ENCODE data around the gene PHF2.

Gene PHF2

DNA sequence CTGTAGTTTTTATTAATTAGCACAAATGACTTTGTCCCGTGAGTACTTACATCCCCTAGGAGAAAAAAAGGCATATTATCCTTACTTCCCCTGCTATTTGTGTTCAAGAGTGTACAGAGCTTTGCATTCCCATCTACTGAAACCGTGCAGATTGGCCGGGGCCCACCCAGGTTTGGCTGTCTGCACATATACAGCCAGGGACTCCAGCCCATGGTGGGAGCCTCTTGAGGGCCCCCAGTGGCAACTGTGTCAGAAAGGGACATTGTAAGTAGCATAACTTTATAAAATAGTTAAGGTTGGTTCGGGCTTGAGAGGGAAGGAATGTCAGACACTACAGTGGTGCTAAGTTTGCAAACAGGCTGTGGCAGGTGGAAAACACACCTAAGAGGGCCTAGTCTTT is 24.7 kb downstream of the PHF2 start:
- no peak for DNase-seq (ENCODE audit: low read depth)

DNA sequence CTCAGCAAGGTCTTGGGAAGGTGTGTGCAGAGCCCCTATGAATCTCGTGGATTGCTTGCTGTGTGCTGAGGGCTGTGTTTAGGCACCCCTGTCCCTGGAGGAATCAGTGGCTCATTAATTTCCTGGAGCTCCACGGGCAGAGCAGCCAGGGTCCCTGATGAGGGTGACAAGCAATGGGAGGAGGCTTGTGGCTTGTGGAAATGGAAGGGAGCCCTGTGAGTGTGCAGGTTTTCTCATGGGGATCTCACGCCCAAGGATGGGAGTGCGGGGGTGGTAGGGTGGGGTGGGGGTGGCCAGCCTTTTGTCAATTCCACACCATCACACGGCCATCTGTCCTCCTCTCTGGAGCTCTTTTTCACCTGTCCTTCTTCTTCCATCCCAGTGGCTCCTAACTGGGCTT is 25.3 kb downstream of the PHF2 start:
- DNase-seq (ENCODE audit: low read depth): no peak

DNA sequence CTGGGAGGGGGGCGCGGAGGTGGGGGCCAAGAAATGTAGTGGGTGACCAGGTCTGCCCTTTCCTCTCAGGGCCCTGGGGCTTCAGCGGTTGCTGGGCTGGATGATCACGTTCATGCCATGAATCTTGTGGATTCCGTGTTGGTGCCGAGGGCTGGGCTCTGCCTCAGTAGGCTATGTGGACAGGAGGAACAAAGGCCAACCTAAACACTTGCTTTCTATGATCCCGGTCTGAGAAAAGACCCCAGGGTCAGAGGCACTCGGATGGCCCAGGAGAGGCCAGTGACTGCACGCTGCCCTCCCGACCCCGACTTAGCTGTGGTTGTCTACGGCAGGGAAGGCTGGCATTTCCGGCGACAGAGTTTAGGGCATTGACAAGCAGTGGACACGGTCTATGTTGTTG is 26.6 kb downstream of the PHF2 start:
- no peak for DNase-seq (ENCODE audit: low read depth)

DNA sequence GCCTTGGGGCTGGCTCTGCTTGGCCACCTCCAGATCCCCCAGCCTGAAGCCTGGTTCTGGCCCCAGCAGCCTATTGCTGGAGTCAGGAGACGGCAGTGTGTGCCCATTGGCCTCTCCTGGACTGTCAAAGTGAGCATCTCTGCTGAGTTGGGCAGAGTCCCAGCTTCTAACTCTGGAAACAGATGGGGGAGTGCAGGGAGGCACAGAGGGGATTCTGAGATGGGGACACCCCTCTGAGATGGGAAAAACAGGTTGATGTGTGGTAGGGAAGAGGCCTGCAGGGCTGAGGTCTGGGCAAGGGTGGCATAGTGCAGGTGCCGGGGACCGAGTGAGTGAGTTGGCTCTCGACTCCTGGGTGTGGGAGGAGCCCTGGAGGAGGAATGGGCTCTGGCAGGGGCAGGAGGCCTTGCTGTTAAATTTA is 27.5 kb downstream of the PHF2 start:
- DNase-seq (ENCODE audit: low read depth): no peak

- DNase-seq (ENCODE audit: low read depth): no peak
These were observed 29.8 kb downstream of the PHF2 start for GRCh38 chr9:93606187-93606586.

DNA sequence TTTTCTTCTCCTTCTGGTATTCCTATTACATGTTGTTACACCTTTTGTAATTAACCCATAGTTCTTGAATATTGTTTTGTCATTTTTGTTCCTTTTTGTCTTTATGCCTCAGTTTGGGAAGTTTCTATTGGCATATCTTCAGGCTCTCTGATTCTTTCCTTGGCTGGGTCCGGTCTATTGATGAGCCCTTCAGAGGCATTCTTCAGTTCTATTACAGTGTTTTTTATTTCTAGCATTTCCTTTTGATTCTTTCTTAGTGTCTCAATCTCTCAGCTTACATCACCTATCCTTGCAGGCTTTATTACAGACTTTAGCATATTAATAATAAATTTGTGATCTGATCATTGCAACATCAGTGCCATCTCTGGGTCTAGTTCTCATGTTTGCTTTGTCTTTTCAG is 33.8 kb downstream of the PHF2 start:
- DNase-seq (ENCODE audit: low read depth): no peak

GRCh38 chr9:93612052-93612795 is 35.8 kb downstream of the PHF2 start:
- DNase-seq (ENCODE audit: low read depth): no peak

DNA sequence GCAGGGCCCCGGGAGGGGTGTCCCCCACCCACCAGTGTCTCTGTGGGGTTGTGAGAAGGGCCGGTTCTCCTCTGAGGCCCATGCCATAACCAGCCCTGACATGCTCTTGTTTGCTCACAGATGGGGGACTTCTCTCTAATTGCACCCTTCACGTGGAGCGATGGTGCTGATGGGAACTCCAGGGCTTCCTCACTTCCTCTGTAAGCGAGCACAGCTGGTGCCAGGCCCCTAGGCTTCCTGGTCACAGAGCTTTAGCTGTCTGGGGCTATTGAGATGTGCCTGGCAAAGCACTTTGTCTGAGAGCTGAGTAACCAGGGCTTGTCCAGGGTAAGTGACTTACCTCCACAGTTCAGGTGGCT is 36.4 kb downstream of the PHF2 start:
- DNase-seq (ENCODE audit: low read depth): no peak

- DNase-seq (ENCODE audit: low read depth): no peak
These were observed 36.8 kb downstream of the PHF2 start for GRCh38 chr9:93613174-93613573.

GRCh38 chr9:93613791-93614190 is 37.4 kb downstream of the PHF2 start:
- DNase-seq (ENCODE audit: low read depth): no peak

- no peak for DNase-seq (ENCODE audit: low read depth)
These were observed 38.6 kb downstream of the PHF2 start for GRCh38 chr9:93614830-93615468.

GRCh38 chr9:93616044-93616443 is 39.7 kb downstream of the PHF2 start:
- DNase-seq (ENCODE audit: low read depth): no peak

- no peak for DNase-seq (ENCODE audit: low read depth)
These were observed 40.9 kb downstream of the PHF2 start for GRCh38 chr9:93617273-93617672.

GRCh38 chr9:93619272-93619775 is 42.9 kb downstream of the PHF2 start:
- no peak for DNase-seq (ENCODE audit: low read depth)

DNA sequence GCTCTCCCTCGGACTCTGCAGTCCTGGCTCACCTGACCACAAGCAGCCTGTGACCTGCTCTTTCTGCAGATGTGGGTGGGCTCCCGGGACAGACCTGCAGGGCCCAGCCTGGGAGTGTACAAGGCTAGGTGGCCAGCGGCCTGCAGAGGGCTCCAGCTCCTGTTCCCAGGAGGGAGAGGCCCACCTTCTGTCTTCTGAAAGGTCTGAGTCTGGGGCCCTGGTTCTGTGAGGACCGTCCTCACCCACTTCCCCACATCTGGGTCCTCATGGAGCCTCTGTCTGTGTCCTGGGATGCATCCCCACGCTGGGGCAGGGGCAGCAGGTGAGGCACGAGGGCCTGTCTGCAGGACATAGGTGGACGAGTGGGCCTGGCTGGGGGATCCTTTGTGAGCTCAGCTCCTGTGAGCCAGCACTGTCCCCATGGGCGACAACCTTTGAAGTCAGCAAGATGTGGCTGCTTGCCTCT is 43.7 kb downstream of the PHF2 start:
- DNase-seq (ENCODE audit: low read depth): no peak

GRCh38 chr9:93620881-93621820 is 44.8 kb downstream of the PHF2 start:
- no peak for DNase-seq (ENCODE audit: low read depth)

GRCh38 chr9:93621922-93622321 is 45.5 kb downstream of the PHF2 start:
- no peak for DNase-seq (ENCODE audit: low read depth)

GRCh38 chr9:93622691-93623090 is 46.3 kb downstream of the PHF2 start:
- DNase-seq (ENCODE audit: low read depth): no peak

GRCh38 chr9:93623753-93624152 is 47.4 kb downstream of the PHF2 start:
- DNase-seq (ENCODE audit: low read depth): no peak

GRCh38 chr9:93624431-93624834 is 48.0 kb downstream of the PHF2 start:
- DNase-seq (ENCODE audit: low read depth): no peak

DNA sequence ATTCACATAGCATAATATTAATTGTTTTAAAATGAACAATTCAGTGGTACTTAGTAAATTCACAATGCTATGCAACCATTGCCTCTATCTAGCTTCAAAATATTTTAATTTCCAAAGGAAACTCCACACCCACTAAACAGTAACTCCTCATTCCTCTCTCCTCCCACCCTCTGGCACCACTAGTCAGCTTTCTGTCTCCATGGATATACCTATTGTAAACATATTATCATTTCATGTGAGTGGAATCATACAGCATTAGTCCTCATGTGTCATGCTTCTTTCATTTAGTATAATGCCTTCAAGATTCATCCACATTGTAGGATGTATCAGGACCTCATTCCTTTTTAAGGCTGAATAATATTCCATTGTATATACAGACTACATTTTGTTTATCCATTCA is 48.6 kb downstream of the PHF2 start:
- no peak for DNase-seq (ENCODE audit: low read depth)

DNA sequence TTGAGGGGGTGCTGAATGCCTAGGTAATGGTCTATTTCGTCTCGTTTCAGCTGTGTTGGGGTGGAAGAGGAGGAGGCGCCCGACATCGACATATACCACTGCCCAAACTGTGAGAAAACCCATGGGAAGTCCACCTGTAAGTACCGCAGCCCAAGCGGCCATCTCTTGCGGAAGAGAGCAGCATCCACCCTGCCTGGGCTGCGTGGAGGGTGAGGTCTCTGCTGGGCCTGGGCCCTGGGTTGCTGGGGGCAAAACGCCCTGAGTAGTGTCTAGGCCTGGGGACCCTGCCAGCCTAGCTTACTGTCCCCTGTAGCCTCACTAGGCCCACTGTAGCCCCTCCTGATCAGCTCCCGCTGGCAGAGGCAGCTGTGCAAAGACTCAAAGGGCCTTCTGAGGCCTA is 53.5 kb downstream of the PHF2 start:
- DNase-seq (ENCODE audit: low read depth): no peak
